ENCODE results near the gene PLK5.

DNA sequence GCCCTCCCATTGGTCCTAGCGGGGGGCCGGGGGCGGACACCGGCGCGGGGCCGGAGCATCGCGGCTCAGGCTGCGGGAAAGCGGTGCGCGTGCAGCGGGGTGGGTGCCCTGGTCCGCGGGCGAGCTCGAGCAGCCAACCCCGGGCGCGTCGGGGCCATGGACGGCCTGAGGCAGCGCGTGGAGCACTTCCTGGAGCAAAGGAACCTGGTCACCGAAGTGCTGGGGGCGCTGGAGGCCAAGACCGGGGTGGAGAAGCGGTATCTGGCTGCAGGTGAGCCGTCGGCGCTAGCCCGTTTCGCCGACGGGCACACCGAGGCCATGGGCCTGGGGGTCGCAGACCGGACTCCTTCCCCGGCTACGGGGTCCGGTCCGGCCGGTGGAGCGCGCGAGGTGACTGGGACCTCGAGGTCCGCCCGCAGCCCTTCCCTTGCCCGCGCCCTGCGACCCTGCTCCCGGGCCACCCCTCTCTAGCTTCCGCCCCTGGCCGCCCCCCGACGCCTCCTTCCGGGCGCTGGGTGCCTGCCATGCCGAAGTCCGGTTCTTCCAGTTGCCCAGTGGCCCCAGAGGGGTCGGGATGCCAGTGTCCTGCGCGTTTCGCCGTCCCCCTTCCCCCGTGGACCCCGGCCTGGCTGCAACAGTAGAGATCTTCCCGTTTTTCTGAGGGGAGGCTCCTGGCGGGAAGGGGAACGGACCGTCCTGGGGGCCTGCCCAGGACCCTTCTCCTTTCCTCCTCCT lies 32.6 kb upstream of the PLK5 start, which contains the start of gene REEP6:
- TF ChIP-seq, protein P1, sequence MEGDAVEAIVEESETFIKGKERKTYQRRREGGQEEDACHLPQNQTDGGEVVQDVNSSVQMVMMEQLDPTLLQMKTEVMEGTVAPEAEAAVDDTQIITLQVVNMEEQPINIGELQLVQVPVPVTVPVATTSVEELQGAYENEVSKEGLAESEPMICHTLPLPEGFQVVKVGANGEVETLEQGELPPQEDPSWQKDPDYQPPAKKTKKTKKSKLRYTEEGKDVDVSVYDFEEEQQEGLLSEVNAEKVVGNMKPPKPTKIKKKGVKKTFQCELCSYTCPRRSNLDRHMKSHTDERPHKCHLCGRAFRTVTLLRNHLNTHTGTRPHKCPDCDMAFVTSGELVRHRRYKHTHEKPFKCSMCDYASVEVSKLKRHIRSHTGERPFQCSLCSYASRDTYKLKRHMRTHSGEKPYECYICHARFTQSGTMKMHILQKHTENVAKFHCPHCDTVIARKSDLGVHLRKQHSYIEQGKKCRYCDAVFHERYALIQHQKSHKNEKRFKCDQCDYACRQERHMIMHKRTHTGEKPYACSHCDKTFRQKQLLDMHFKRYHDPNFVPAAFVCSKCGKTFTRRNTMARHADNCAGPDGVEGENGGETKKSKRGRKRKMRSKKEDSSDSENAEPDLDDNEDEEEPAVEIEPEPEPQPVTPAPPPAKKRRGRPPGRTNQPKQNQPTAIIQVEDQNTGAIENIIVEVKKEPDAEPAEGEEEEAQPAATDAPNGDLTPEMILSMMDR (IDR thresholded peaks at IDR 0.05; ENCODE audit: low read depth, low read length, poor library complexity, severe bottlenecking): no peak
- no peak for TF ChIP-seq EZH2phosphoT487 (IDR thresholded peaks at IDR 0.05; ENCODE audit: borderline replicate concordance, low read length)

Measured in DOHH2 (cell line).